CD14-positive monocyte (primary cell): Measurements from ENCODE around the gene RNF167. TPM values are rescaled to one million over a fixed set of nuclear protein-coding genes. Genes with fewer than 3 reads are reported as not detected.

Experiments used
- DNase-seq, 3 donors: peaks; one replicate each; pipeline ENCODE4 v3.0.0-alpha.2; 2011 to 2022
- H2AFZ ChIP-seq: 2 replicates; pipeline ENCODE4 v1.6.0; 2012; ENCODE audit warnings: mild to moderate bottlenecking, low read depth, low read length, inconsistent platforms; ENCODE audit not compliant: insufficient read depth, poor library complexity, severe bottlenecking
- H3K27ac ChIP-seq, 2 donors: 1 replicate in 1 of 2; 2 replicates in 1 of 2; pipeline ENCODE4 v1.5.1; 2012 to 2013; ENCODE audit warnings: low read length in 2 of 2, control low read depth in 1 of 2, inconsistent platforms in 1 of 2, low read depth in 1 of 2, mild to moderate bottlenecking in 1 of 2
- H3K27me3 ChIP-seq, 2 donors: one replicate each; pipeline versions ENCODE4 v1.6.0 to v1.6.1; 2011 to 2013; ENCODE audit warnings: low read length in 2 of 2; ENCODE audit not compliant: control insufficient read depth in 2 of 2, insufficient read depth in 2 of 2
- H3K36me3 ChIP-seq, 2 donors: replicated peaks in 1 of 2; 1 replicate in 1 of 2; 2 replicates in 1 of 2; pipeline versions ENCODE4 v1.5.1 to v1.6.1; 2012 to 2013; ENCODE audit warnings: low read length in 2 of 2, control low read depth in 1 of 2, inconsistent platforms in 1 of 2, mild to moderate bottlenecking in 1 of 2; ENCODE audit not compliant: insufficient read depth in 2 of 2, control insufficient read depth in 1 of 2
- H3K4me1 ChIP-seq, 2 donors: 1 replicate in 1 of 2; 2 replicates in 1 of 2; pipeline versions ENCODE4 v1.5.1 to v1.6.1; 2012 to 2013; ENCODE audit warnings: low read length in 2 of 2, control low read depth in 1 of 2, inconsistent platforms in 1 of 2, mild to moderate bottlenecking in 1 of 2, moderate library complexity in 1 of 2; ENCODE audit not compliant: insufficient read depth in 2 of 2, control insufficient read depth in 1 of 2
- H3K4me2 ChIP-seq: replicated peaks from 2 replicates; pipeline ENCODE3; 2012; ENCODE audit warnings: low read length, moderate library complexity, mild to moderate bottlenecking; ENCODE audit not compliant: poor library complexity, severe bottlenecking; ENCODE audit errors: extremely low read depth
- H3K4me3 ChIP-seq, 3 experiments: fragments of 200-600 bp in 1 of 3; sonication (generic) in 1 of 3; replicated peaks in 1 of 3; 1 replicate in 2 of 3; 2 replicates in 1 of 3; pipeline ENCODE4 v1.5.1; 2011 to 2013; ENCODE audit warnings: low read length in 3 of 3, mild to moderate bottlenecking in 3 of 3, control low read depth in 2 of 3, low read depth in 2 of 3, inconsistent platforms in 1 of 3, moderate library complexity in 1 of 3
- H3K79me2 ChIP-seq: 2 replicates; pipeline ENCODE4 v1.6.0; 2012; ENCODE audit warnings: mild to moderate bottlenecking, control low read depth, inconsistent platforms, low read length, moderate library complexity; ENCODE audit not compliant: insufficient read depth
- H3K9ac ChIP-seq: 2 replicates; pipeline ENCODE4 v1.6.0; 2017; ENCODE audit warnings: low read length, mild to moderate bottlenecking; ENCODE audit not compliant: insufficient read depth, poor library complexity, severe bottlenecking
- H3K9me3 ChIP-seq, 2 donors: replicated peaks in 1 of 2; 1 replicate in 1 of 2; 2 replicates in 1 of 2; pipeline versions ENCODE4 v1.5.1 to v1.6.1; 2012 to 2013; ENCODE audit warnings: low read length in 2 of 2, control low read depth in 1 of 2; ENCODE audit not compliant: control insufficient read depth in 1 of 2, insufficient read depth in 1 of 2
- H4K20me1 ChIP-seq: 2 replicates; pipeline ENCODE4 v1.6.0; 2012; ENCODE audit warnings: mild to moderate bottlenecking, low read length, control low read depth, moderate library complexity; ENCODE audit not compliant: insufficient read depth
- H3K27ac Mint-ChIP-seq, 7 donors: one replicate each; pipeline ENCODE4 v1.8.0; 2020; ENCODE audit warnings: mild to moderate bottlenecking in 7 of 7, mixed read lengths in 7 of 7, moderate library complexity in 6 of 7, inconsistent platforms in 2 of 7
- H3K27me3 Mint-ChIP-seq, 3 donors: one replicate each; pipeline ENCODE4 v1.8.0; 2021 to 2022; ENCODE audit warnings: low read depth in 3 of 3, mild to moderate bottlenecking in 3 of 3, mixed read lengths in 3 of 3, moderate library complexity in 3 of 3, inconsistent platforms in 1 of 3
- H3K36me3 Mint-ChIP-seq, 2 donors: one replicate each; pipeline ENCODE4 v1.8.0; 2020; ENCODE audit warnings: mixed read lengths in 2 of 2, inconsistent platforms in 1 of 2, mild to moderate bottlenecking in 1 of 2
- H3K4me1 Mint-ChIP-seq: one replicate; pipeline ENCODE4 v1.8.0; 2020; ENCODE audit warnings: mild to moderate bottlenecking, mixed read lengths
- H3K4me3 Mint-ChIP-seq, 2 donors: one replicate each; pipeline ENCODE4 v1.8.0; 2020; ENCODE audit warnings: mild to moderate bottlenecking in 2 of 2, mixed read lengths in 2 of 2, moderate library complexity in 1 of 2
- H3K9me3 Mint-ChIP-seq, 7 donors: one replicate each; pipeline ENCODE4 v1.8.0; 2020 to 2022; ENCODE audit warnings: mixed read lengths in 7 of 7, mild to moderate bottlenecking in 6 of 7, moderate library complexity in 6 of 7, inconsistent platforms in 2 of 7
- CTCF ChIP-seq: fragments of 200-600 bp; IDR thresholded peaks from one replicate; pipeline ENCODE4 v1.8.0; 2022; ENCODE audit warnings: antibody characterized with exemption, mild to moderate bottlenecking
- WGBS: methylation state at CpG from one replicate; pipeline ENCODE4 v1.1.5; 2013; ENCODE audit warnings: missing lambda C conversion rate; ENCODE audit not compliant: insufficient coverage; 5-methylcytosine and 5-hydroxymethylcytosine counted together
- intact Hi-C, 2 donors: fragments of 100-400 bp; cut with micrococcal nuclease; formaldehyde crosslinking; loops; one replicate each; pipeline versions ENCODE4 v1.15.0 to v1.15.1; 2023
- polyA plus RNA-seq, 3 donors: library from polyadenylated mRNA; depleted of rRNA in 1 of 3; unstranded in 2 of 3; stranded (reverse) in 1 of 3; fragments of 300-500 nt in 2 of 3; fragments of >200 nt in 1 of 3; fragmentation: Illumina TruSeq in 2 of 3; gene quantifications; 1 replicate in 2 of 3; 2 replicates in 1 of 3; pipeline ENCODE4 v1.2.3, GENCODE V29; 2012 to 2021

Gene RNF167
- polyA plus RNA-seq, 3 donors: 17.2 to 105 (median 20.6) TPM

DNA sequence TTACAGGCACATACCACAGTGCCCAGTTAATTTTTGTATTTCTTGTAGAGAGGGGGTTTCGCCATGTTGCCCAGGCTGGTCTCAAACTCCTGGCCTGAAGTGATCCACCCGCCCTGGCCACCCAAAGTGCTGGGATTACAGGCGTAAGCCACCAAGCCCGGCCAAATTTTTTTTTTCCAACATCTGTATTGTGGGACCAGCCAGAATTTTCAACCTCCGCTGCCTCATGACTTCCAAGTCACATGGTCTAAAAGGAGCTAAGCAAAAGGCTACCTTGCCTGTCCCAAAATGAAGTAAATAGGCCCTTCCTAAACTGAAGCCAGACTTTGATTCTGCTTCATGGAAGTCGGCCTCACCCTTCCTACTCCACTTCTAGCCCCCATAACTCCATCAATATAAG, 31.8 kb downstream of the RNF167 start:
- H3K4me1 Mint-ChIP-seq: peaks cover 44% of the 10 kb centered on the region
- Histone ChIP-seq H4K20me1 (peaks cover 6% of the 10 kb centered on the region), H3K4me1 (peaks cover 44 to 57% of the 10 kb centered on the region in 2 donors), H3K79me2 (peaks cover 33% of the 10 kb centered on the region), H3K27ac (peak overlapping the region in 1 of 2 donors; percentile 60), H3K27me3 (no peaks in the 10 kb centered on the region), H3K9me3 (no peaks in the 10 kb centered on the region), H3K4me2 (no peak overlapping the region), H3K36me3 (peaks cover 46 to 73% of the 10 kb centered on the region in 2 donors), H3K4me3 (no peak overlapping the region), H2AFZ (no peak overlapping the region), H3K9ac (no peak overlapping the region)
- WGBS: 96% methylated on average over 4 of the region's 6 CpGs
- DNase-seq: no peak
- peak overlapping the region in 1 of 7 donors; percentile 59 for H3K27ac Mint-ChIP-seq
- intact Hi-C loops: no loop called here
- peaks cover 69 to 81% of the 10 kb centered on the region in 2 donors for H3K36me3 Mint-ChIP-seq
- peaks cover 0 to 2% (median 2%) of the 10 kb centered on the region in 3 donors for H3K27me3 Mint-ChIP-seq
- H3K9me3 Mint-ChIP-seq: no peaks in the 10 kb centered on the region
- H3K4me3 Mint-ChIP-seq: no peak overlapping the region
- TF ChIP-seq CTCF: no peak

DNA sequence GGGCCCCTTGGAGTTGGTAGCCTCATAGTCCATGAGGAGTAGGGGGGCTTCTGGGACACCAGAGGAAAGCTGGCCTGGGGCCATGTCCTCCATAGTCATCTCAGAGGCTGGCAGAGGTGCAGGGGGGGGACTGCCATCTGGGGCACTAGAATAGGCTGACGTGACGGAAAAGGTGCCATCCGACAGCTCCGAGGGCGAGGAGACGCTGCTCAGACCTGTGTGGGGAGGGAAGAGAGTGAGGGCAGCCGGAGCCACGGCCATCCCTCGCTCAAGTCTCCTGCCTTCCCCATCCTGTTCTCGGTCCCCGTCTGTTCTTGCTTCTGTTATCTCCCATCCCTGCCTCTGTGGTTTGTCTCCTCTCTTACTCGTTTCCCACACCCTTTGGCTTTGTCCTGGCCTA, 32.3 kb downstream of the RNF167 start:
- intact Hi-C loops: no loop called here

More for the DNA sequence above, 32.3 kb downstream of the RNF167 start:
- H3K4me2 ChIP-seq: peak overlapping the region; percentile 62
- WGBS: 94% methylated on average over 9 of the region's 12 CpGs
- H4K20me1 ChIP-seq: peaks cover 6% of the 10 kb centered on the region
- Mint-ChIP-seq H3K4me1 (peaks cover 44% of the 10 kb centered on the region), H3K27me3 (peaks cover 0 to 2% (median 2%) of the 10 kb centered on the region in 3 donors), H3K9me3 (no peaks in the 10 kb centered on the region), H3K27ac (peak overlapping the region in 4 of 7 donors; percentile 25 to 90 (median 65)), H3K36me3 (peaks cover 74 to 86% of the 10 kb centered on the region in 2 donors), H3K4me3 (no peak overlapping the region)
- peaks cover 51 to 78% of the 10 kb centered on the region in 2 donors for H3K36me3 ChIP-seq
- no peaks in the 10 kb centered on the region for H3K27me3 ChIP-seq
- peaks cover 33% of the 10 kb centered on the region for H3K79me2 ChIP-seq
- peak overlapping the region in 1 of 3 experiments; percentile 60 for H3K4me3 ChIP-seq
- H3K9me3 ChIP-seq: no peaks in the 10 kb centered on the region
- no peak overlapping the region for H3K9ac ChIP-seq
- no peak overlapping the region for H2AFZ ChIP-seq
- no peak for DNase-seq
- H3K4me1 ChIP-seq: peaks cover 42 to 54% of the 10 kb centered on the region in 2 donors
- no peak for TF ChIP-seq CTCF
- H3K27ac ChIP-seq: peak overlapping the region in 1 of 2 donors; percentile 60
